Mucosa of rectum (tissue), 2 donors: ENCODE measurements around the gene FOXN3.

Experiments used
- H3K27ac ChIP-seq, 2 donors: one replicate each; pipeline ENCODE4 v1.7.0; 2013; ENCODE audit warnings: inconsistent platforms in 2 of 2, low read depth in 2 of 2, low read length in 2 of 2
- H3K27me3 ChIP-seq, 2 donors: one replicate each; pipeline ENCODE4 v1.7.0; 2013; ENCODE audit warnings: low read length in 2 of 2; ENCODE audit not compliant: control insufficient read depth in 2 of 2, insufficient read depth in 2 of 2
- H3K36me3 ChIP-seq, 2 donors: one replicate each; pipeline ENCODE4 v1.7.0; 2013; ENCODE audit warnings: low read length in 2 of 2; ENCODE audit not compliant: control insufficient read depth in 2 of 2, insufficient read depth in 2 of 2
- H3K4me1 ChIP-seq, 2 donors: one replicate each; pipeline ENCODE4 v1.7.0; 2013; ENCODE audit warnings: low read length in 2 of 2, mild to moderate bottlenecking in 1 of 2; ENCODE audit not compliant: control insufficient read depth in 2 of 2, insufficient read depth in 2 of 2
- H3K4me3 ChIP-seq, 2 donors: one replicate each; pipeline ENCODE4 v1.7.0; 2013; ENCODE audit warnings: low read length in 2 of 2
- H3K9ac ChIP-seq, 2 donors: one replicate each; pipeline ENCODE4 v1.7.0; 2013; ENCODE audit warnings: low read length in 2 of 2, low read depth in 1 of 2, mild to moderate bottlenecking in 1 of 2
- H3K9me3 ChIP-seq, 2 donors: one replicate each; pipeline ENCODE4 v1.7.0; 2013; ENCODE audit warnings: low read length in 2 of 2; ENCODE audit not compliant: control insufficient read depth in 2 of 2
- donor health status: healthy.
- donor health status: Normal muscosa, but diverticular disease.

The FOXN3 gene

DNA sequence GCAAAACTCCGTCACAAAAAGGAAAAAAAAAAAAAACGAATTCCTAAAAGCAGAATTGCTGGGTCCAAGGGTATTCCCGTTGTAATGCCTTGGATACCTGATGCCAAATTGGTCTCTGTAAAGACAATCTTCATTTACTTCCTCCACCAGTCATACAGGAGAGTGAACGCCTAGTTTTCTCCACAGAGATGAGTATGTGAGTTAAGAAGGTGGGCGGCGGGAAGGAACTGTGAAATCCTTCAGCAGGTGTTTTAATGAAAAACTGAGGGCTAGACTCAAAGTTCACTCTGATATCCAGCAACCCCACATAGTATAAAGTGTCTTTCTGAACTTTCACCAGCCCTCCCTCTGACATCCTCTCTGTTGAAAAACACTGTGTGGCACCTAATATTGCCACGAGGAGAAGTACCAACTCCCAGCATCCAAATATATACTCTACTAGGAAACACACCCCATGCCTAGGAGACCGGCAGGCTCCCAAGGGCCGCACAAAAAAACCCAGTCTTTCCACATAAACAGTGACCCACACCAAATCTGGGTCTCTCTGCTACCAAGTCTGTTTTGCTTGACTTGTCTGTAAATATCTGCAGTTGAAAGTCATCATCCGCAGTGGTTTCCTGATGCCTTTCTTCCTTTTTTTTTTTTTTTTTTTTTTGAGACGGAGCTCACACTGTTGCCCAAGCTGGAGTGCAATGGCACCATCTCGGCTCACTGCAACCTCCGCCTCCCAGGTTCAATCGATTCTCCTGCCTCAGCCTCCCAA lies 30.3 kb upstream of the FOXN3 start:
- H3K27me3 ChIP-seq = no peaks in the 10 kb centered on the region

GRCh38 chr14:89445273-89445973 lies 28.4 kb upstream of the FOXN3 start:
- no peaks in the 10 kb centered on the region for H3K36me3 ChIP-seq
- H3K4me3 ChIP-seq = no peak overlapping the region
- no peaks in the 10 kb centered on the region for H3K27me3 ChIP-seq
- no peak overlapping the region for H3K9ac ChIP-seq
- no peak overlapping the region for H3K27ac ChIP-seq
- H3K4me1 ChIP-seq = peaks cover 0 to 9% of the 10 kb centered on the region in 2 donors
- no peaks in the 10 kb centered on the region for H3K9me3 ChIP-seq

More for the DNA sequence above, 30.3 kb upstream of the FOXN3 start:
- Histone ChIP-seq H3K27ac (no peak overlapping the region), H3K4me1 (peaks cover 0 to 9% of the 10 kb centered on the region in 2 donors), H3K9me3 (no peaks in the 10 kb centered on the region), H3K4me3 (no peak overlapping the region), H3K36me3 (no peaks in the 10 kb centered on the region), H3K9ac (no peak overlapping the region)

DNA sequence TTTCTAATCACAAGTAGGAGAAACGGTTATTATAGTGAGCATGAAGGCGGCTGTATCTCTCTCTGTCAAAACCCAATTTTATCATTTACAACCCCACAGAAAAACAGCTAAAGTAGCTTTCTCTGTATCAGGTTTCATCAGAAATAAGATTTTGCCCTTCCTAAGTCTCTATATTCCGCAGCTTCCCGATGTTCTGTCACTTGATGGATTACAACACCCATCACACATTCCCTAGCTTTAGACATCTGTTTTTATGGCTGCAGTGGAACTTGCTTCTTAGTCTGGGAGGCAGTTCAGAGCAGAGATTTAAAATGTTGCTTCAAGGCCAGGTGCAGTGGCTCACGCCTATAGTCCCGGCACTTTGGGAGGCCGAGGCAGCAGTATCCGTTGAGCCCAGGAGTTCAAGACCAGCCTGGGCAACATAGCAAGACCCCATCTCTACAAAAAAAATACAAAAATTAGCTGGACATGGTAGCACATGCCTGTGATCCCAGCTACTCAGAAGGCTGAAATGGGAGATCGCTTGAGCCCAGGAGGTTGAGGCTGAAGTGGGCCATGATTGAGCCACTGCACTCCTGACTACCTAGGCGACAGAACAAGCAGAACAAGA lies 27.6 kb upstream of the FOXN3 start:
- Histone ChIP-seq H3K9me3 (no peaks in the 10 kb centered on the region), H3K4me1 (peaks cover 0 to 9% of the 10 kb centered on the region in 2 donors), H3K4me3 (no peak overlapping the region), H3K27me3 (no peaks in the 10 kb centered on the region), H3K27ac (peak overlapping the region in 1 of 2 donors; percentile 23), H3K9ac (no peak overlapping the region), H3K36me3 (no peaks in the 10 kb centered on the region)

DNA sequence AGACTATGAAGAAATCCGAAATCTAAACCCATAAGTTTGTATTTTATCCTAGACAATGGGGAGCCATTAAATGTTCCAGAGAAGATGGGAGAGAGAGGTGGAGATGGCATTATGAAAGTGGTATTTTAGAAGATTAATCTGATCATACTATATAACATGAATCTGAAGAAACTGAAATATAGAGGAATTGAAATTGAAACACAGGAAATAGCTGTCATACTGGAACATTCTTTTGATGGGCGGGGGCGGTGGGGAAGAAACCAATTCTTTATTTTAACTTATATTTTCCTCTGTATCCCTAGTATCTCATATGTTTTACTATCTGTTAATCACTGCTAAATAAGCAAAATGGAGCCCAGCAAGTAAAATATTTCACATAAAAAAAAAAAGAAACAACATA lies 27.0 kb upstream of the FOXN3 start:
- Histone ChIP-seq H3K27ac (peak overlapping the region in 1 of 2 donors; percentile 23), H3K9ac (no peak overlapping the region), H3K9me3 (no peaks in the 10 kb centered on the region), H3K4me3 (no peak overlapping the region), H3K27me3 (no peaks in the 10 kb centered on the region), H3K36me3 (no peaks in the 10 kb centered on the region), H3K4me1 (peaks cover 0 to 9% of the 10 kb centered on the region in 2 donors)

GRCh38 chr14:89443042-89443629 lies 26.1 kb upstream of the FOXN3 start:
- Histone ChIP-seq H3K4me1 (peaks cover 0 to 9% of the 10 kb centered on the region in 2 donors), H3K4me3 (no peak overlapping the region), H3K9me3 (no peaks in the 10 kb centered on the region), H3K36me3 (no peaks in the 10 kb centered on the region), H3K9ac (no peak overlapping the region), H3K27ac (no peak overlapping the region), H3K27me3 (no peaks in the 10 kb centered on the region)

DNA sequence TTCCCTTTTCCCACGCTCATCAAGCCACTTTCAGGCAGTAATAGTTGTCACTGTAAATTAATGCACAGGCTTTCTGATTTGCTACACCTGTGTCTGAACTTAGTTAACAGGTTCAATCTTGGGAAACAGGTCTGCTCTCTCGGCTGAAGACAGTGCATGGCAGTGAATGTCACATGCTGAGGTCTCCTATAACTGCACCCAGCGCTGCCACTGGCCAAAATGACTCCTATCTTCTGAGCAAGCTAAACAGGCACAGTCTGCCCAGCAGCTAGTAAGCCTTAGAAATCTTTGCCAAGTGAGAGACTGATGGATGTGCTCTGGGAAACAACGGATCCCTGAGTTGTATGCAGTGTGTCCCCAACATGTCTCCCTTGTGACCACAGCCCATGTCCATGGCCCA lies 25.2 kb upstream of the FOXN3 start:
- H3K27ac ChIP-seq = no peak overlapping the region

DNA sequence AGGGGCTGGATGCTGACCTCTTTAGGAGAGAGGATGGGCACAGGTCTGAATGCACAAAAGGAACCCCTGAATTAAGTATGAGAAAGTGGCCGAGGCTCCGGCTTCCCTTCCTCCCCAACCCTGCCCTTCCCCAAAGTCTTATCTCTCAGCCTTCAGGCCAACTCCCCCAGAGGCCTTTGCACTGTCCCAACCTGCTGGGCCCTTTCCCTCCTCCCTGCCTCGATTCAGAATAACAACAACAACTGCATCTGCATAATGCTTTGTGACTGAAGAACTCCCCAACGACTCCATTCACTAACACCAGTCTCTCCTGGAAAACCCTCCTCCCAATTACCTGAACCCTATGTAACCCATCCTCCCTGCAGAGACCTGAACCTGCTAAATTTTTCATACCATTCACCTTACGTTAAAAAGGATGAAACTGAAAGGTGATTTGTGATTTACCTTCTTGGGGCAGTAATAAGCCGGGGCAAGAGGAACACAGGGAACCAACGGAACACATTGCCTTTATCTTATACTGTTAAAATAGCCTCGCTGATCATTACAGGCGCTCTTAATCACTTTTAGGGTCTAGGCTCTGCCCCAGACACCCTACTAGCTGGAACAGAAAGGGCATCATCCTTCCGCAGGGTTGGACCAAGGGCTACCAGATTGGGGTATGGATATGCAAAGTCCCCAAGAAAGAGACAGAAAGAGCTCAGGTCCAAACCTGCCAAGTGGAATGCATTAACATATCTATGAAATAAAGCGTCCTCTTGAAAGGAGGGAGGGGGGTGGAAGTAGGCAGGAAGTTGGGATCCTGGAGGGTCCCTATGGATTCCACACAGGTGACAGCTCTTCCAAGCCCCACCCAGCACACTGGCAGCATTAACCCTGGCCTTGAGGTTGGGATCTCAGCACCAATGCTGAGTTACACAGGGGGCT lies 24.2 kb upstream of the FOXN3 start:
- H3K9me3 ChIP-seq = no peaks in the 10 kb centered on the region
- H3K27me3 ChIP-seq = no peaks in the 10 kb centered on the region
- H3K4me1 ChIP-seq = peaks cover 0 to 6% of the 10 kb centered on the region in 2 donors
- H3K36me3 ChIP-seq = no peaks in the 10 kb centered on the region
- no peak overlapping the region for H3K9ac ChIP-seq
- no peak overlapping the region for H3K4me3 ChIP-seq
- H3K27ac ChIP-seq = no peak overlapping the region

More for the DNA sequence above, 25.2 kb upstream of the FOXN3 start:
- peaks cover 0 to 7% of the 10 kb centered on the region in 2 donors for H3K4me1 ChIP-seq
- H3K36me3 ChIP-seq = no peaks in the 10 kb centered on the region
- H3K9me3 ChIP-seq = no peaks in the 10 kb centered on the region
- no peak overlapping the region for H3K4me3 ChIP-seq
- H3K27me3 ChIP-seq = no peaks in the 10 kb centered on the region
- no peak overlapping the region for H3K9ac ChIP-seq

GRCh38 chr14:89435892-89436656 lies 19.0 kb upstream of the FOXN3 start:
- Histone ChIP-seq H3K9me3 (no peaks in the 10 kb centered on the region), H3K4me1 (no peaks in the 10 kb centered on the region), H3K27ac (no peak overlapping the region), H3K4me3 (no peak overlapping the region), H3K9ac (no peak overlapping the region), H3K27me3 (no peaks in the 10 kb centered on the region), H3K36me3 (no peaks in the 10 kb centered on the region)

- H3K9ac ChIP-seq = no peak overlapping the region
- no peak overlapping the region for H3K27ac ChIP-seq
- no peak overlapping the region for H3K4me3 ChIP-seq
- H3K36me3 ChIP-seq = no peaks in the 10 kb centered on the region
- no peaks in the 10 kb centered on the region for H3K27me3 ChIP-seq
- H3K4me1 ChIP-seq = peaks cover 0 to 2% of the 10 kb centered on the region in 2 donors
- no peaks in the 10 kb centered on the region for H3K9me3 ChIP-seq
These were observed 18.5 kb upstream of the FOXN3 start for GRCh38 chr14:89435492-89435891.
